Suprapubic skin (tissue), 4 donors: ENCODE data around the gene SLC9C1. TPM values are rescaled to one million over a fixed set of nuclear protein-coding genes. Genes with fewer than 3 reads are reported as not detected.

Experiments used
- DNase-seq, 2 donors: peaks; one replicate each; pipeline ENCODE4 v3.0.0-alpha.2; 2019; ENCODE audit warnings: low spot score in 2 of 2
- H3K27ac ChIP-seq: fragments of 200-600 bp; sonication (generic); one replicate; pipeline ENCODE4 v1.5.1; 2019
- H3K27me3 ChIP-seq: fragments of 200-600 bp; sonication (generic); one replicate; pipeline ENCODE4 v1.5.1; 2019
- H3K36me3 ChIP-seq: fragments of 200-600 bp; sonication (generic); one replicate; pipeline ENCODE4 v1.5.1; 2019
- H3K4me1 ChIP-seq: fragments of 200-600 bp; sonication (generic); one replicate; pipeline ENCODE4 v1.5.1; 2019
- H3K4me3 ChIP-seq: fragments of 200-600 bp; sonication (generic); one replicate; pipeline ENCODE4 v1.5.1; 2019; ENCODE audit warnings: mild to moderate bottlenecking
- H3K9me3 ChIP-seq: fragments of 200-600 bp; sonication (generic); one replicate; pipeline ENCODE4 v1.5.1; 2019
- EP300 ChIP-seq: sonication (generic); formaldehyde crosslinking; IDR thresholded peaks from one replicate; pipeline ENCODE4 v1.6.1; 2017; ENCODE audit warnings: antibody characterized with exemption
- POLR2A ChIP-seq, 2 donors: fragments of 450-650 bp; IDR thresholded peaks; one replicate each; pipeline ENCODE4 v1.6.1; 2017; ENCODE audit warnings: antibody characterized with exemption in 2 of 2, mild to moderate bottlenecking in 2 of 2, moderate library complexity in 2 of 2
- POLR2AphosphoS5 ChIP-seq, 3 donors: sonication (generic); formaldehyde crosslinking; IDR thresholded peaks; one replicate each; pipeline ENCODE4 v1.6.1; 2017; ENCODE audit warnings: antibody characterized with exemption in 3 of 3
- WGBS: methylation state at CpG from one replicate; pipeline ENCODE4 v1.1.5; 2018; 5-methylcytosine and 5-hydroxymethylcytosine counted together
- total RNA-seq, 4 donors: library from RNA; depleted of rRNA; stranded (reverse); fragments of >200 nt; gene quantifications; one replicate each; pipeline ENCODE4 v1.1.0, GENCODE V29; 2016
- TF ChIP-seq, protein P1 (sequence below), 2 donors: fragments of 200-600 bp in 1 of 2; fragments of 450-650 bp in 1 of 2; sonication (generic) in 1 of 2; IDR thresholded peaks; one replicate each; pipeline ENCODE4 v1.5.1; 2016 to 2019; ENCODE audit warnings: antibody characterized with exemption in 2 of 2, mild to moderate bottlenecking in 1 of 2, moderate library complexity in 1 of 2

The SLC9C1 gene
- total RNA-seq, 4 donors from 2014 or later = not detected

DNA sequence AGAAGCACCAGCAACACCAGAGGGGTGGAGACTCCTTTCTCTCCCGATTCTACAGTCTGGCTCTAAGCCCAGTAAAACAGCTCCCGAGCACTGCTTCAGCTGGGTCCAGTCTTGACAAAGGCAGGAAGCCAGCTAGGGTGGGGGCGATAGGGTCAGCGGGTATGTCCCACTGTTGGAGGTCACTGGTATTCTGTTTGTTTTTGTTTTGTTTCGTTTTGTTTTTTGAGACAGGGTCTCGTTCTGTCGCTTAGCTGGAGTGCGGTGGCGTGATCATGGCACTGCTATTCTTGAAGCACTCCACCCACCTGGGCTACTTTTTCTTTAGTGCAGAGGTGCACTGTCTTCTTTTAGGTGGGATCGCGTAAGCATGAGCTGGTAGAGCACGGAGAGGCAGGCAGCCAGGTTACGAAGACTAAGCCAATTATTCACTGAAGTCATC is 177.2 kb downstream of the SLC9C1 start:
- Histone ChIP-seq H3K27me3 (no peaks in the 10 kb centered on the region), H3K27ac (no peak overlapping the region), H3K9me3 (no peaks in the 10 kb centered on the region), H3K4me1 (no peaks in the 10 kb centered on the region), H3K4me3 (no peak overlapping the region), H3K36me3 (no peaks in the 10 kb centered on the region)
- 72% methylated on average over 13 of the region's 13 CpGs for WGBS
- TF ChIP-seq POLR2A (IDR thresholded peaks at IDR 0.05) (no peak), EP300 (no peak)
- TF ChIP-seq, protein P1, sequence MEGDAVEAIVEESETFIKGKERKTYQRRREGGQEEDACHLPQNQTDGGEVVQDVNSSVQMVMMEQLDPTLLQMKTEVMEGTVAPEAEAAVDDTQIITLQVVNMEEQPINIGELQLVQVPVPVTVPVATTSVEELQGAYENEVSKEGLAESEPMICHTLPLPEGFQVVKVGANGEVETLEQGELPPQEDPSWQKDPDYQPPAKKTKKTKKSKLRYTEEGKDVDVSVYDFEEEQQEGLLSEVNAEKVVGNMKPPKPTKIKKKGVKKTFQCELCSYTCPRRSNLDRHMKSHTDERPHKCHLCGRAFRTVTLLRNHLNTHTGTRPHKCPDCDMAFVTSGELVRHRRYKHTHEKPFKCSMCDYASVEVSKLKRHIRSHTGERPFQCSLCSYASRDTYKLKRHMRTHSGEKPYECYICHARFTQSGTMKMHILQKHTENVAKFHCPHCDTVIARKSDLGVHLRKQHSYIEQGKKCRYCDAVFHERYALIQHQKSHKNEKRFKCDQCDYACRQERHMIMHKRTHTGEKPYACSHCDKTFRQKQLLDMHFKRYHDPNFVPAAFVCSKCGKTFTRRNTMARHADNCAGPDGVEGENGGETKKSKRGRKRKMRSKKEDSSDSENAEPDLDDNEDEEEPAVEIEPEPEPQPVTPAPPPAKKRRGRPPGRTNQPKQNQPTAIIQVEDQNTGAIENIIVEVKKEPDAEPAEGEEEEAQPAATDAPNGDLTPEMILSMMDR (IDR thresholded peaks at IDR 0.05) = no peak
- no peak for DNase-seq

DNA sequence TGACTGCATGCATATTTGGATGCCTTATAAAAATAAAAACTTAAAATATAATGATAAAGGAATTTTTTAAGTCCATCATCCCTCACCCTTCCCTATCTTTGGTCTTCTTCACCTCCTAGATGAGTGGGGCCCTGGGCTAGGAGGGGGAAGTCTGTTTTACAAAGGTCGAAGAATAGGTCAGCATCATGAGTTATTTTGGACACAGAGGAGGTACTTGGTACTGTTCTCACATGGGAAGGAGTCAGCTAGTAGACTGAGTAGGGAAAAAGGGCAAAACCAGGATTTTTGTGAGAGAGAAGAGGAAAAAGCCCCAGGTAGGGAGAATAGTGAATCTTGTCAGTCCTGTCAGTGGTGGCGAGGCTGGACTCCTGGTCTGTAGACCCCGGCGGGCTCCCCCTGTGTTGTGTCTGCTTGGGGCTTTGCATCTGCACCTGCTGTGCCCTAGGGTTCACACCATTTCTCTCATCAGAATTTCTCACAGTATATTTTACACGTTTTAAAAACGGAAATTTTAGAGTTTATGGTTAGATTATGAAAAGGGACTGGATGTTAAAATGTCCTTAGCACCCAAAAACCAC is 178.1 kb downstream of the SLC9C1 start:
- TF ChIP-seq EP300 = no peak
- TF ChIP-seq, protein P1 (IDR thresholded peaks at IDR 0.05) = no peak
- no peak for TF ChIP-seq POLR2AphosphoS5 (IDR thresholded peaks at IDR 0.05)
- no peak for TF ChIP-seq POLR2A (IDR thresholded peaks at IDR 0.05)

DNA sequence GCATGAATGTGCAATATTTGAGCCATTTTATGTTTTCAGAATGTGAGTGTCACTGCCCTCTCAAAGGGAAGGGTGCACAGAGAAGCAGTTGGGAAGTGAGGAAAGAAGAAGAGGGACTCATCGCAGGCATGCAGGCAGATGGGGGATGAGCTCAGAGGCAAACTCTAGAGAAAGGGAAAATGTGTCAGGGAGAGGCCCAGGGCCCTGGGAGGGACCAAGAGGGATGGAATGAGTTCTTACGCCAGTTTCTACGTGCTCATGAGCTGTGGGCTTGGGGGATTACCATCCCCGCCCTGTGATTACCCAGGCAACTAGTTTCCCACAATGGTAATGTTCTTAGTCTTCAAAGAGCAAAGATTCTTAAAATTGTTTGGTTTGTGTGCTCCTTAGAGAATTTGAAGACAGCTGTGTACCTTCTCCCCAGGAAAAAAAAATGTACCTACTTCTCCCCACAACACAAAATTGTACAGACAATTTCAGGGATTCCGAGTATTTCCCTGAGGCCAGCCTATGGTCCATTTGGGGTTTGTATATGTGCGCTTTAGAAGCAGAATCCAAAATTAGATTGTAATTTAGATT is 178.8 kb downstream of the SLC9C1 start:
- Histone ChIP-seq H3K27ac (no peak overlapping the region), H3K27me3 (no peaks in the 10 kb centered on the region), H3K4me1 (peaks cover 4% of the 10 kb centered on the region), H3K36me3 (no peaks in the 10 kb centered on the region), H3K9me3 (no peaks in the 10 kb centered on the region), H3K4me3 (no peak overlapping the region)
- no peak for DNase-seq
- TF ChIP-seq EP300 (no peak), POLR2AphosphoS5 (IDR thresholded peaks at IDR 0.05) (no peak), POLR2A (IDR thresholded peaks at IDR 0.05) (no peak)
- TF ChIP-seq, protein P1 (IDR thresholded peaks at IDR 0.05) = no peak
- WGBS = 81% methylated on average over 6 of the region's 6 CpGs

More for the DNA sequence above, 178.1 kb downstream of the SLC9C1 start:
- H3K9me3 ChIP-seq = no peaks in the 10 kb centered on the region
- no peak for DNase-seq
- no peaks in the 10 kb centered on the region for H3K27me3 ChIP-seq
- WGBS = 90% methylated on average over 6 of the region's 6 CpGs
- H3K36me3 ChIP-seq = no peaks in the 10 kb centered on the region
- peaks cover 4% of the 10 kb centered on the region for H3K4me1 ChIP-seq
- no peak overlapping the region for H3K27ac ChIP-seq
- no peak overlapping the region for H3K4me3 ChIP-seq

DNA sequence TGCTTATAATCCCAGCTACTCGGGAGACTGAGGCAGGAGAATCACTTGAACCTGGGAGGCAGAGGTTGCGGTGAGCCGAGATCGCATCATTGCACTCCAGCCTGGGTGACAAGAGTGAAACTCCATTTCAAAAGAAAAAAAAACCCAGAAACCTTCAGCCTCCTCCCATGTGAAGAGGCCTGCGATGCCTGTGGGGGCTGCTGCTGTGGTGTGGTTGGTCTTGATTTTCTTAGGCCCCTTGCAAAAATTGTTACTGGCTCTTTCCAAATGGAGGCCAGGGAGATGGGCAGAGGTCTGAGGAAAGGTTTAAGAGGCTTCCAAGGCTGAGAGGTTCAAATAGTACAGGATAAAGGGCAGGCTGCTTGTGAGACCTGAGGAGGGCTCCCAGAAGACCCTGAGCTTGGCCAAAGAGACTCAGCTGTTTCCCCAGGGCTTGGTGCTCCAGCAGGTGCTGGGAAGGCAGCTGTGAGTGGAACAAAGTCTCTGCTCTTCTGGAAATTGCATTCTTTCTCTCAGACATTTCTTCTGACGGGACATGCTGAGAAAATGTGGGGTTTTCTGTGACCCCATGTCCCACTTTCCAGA is 179.3 kb downstream of the SLC9C1 start:
- Histone ChIP-seq H3K36me3 (no peaks in the 10 kb centered on the region), H3K4me1 (peaks cover 4% of the 10 kb centered on the region), H3K27ac (no peak overlapping the region), H3K9me3 (no peaks in the 10 kb centered on the region), H3K27me3 (no peaks in the 10 kb centered on the region), H3K4me3 (no peak overlapping the region)
- no peak for DNase-seq
- WGBS = 96% methylated on average over 6 of the region's 6 CpGs
- no peak for TF ChIP-seq EP300
- TF ChIP-seq POLR2AphosphoS5 (IDR thresholded peaks at IDR 0.05) = no peak
- TF ChIP-seq POLR2A (IDR thresholded peaks at IDR 0.05) = no peak
- TF ChIP-seq, protein P1 (IDR thresholded peaks at IDR 0.05) = no peak

DNA sequence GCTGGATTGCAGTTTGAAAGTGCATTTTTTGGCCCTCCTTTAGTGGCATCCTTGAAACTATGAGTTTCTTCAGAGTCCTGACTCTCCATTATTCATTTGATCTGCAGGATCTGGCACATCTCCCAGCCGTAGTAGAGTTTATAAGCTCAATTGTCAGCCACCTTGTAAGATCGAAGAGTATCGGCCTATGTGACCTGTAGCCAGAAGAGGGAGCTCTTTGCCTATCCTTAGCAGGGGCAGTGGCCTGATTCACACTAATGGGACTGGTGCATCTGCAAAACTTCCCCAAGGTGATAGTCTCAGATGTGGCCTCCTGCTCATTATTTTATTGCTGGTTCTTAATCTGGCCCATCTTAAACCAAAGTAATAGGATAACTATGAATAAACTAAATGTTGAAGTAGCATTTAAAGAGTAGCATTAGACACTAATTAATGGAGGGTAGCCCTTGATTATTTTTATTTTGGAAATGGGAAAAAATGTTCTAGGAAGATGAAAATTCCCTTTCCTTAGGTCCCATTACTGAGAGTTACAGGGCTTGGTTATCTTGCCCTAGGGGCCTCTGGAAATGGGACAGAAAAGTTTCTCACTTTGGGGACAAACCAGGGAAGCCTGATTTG is 182.1 kb downstream of the SLC9C1 start:
- no peak overlapping the region for H3K4me3 ChIP-seq
- no peak overlapping the region for H3K27ac ChIP-seq
- H3K4me1 ChIP-seq = peaks cover 4% of the 10 kb centered on the region
- DNase-seq = no peak
- no peaks in the 10 kb centered on the region for H3K27me3 ChIP-seq
- 23% methylated on average over 3 of the region's 3 CpGs for WGBS
- H3K36me3 ChIP-seq = no peaks in the 10 kb centered on the region
- TF ChIP-seq POLR2AphosphoS5 (IDR thresholded peaks at IDR 0.05) = no peak
- TF ChIP-seq, protein P1 (IDR thresholded peaks at IDR 0.05) = peak; percentile 11 to 59
- no peaks in the 10 kb centered on the region for H3K9me3 ChIP-seq
